Measurements from ENCODE around the gene LRIG2. TPM values are rescaled to one million over a fixed set of nuclear protein-coding genes. Genes with fewer than 3 reads are reported as not detected.

LRIG2 gene
- total and polyA plus RNA-seq, 2 donors (not counting 3 experiments of a cell fraction or from before 2014, with no cell fraction given), result 8.4 to 20.1 TPM

- peaks cover 6% of the 10 kb centered on the region for H3K79me2 ChIP-seq (ENCODE audit: control insufficient read depth, insufficient read depth, low read length)
These were observed 22.9 kb downstream of the LRIG2 start for GRCh38 chr1:113095790-113096455.

More at GRCh38 chr1:113095790-113096455, 22.9 kb downstream of the LRIG2 start:
- no peak overlapping the region for H3K27ac ChIP-seq (ENCODE audit: insufficient read depth, low read depth, low read length)
- H3K4me2 ChIP-seq (ENCODE audit: insufficient read depth, low read length), result no peak overlapping the region
- no peak for DNase-seq (ENCODE audit: low read depth, low spot score)
- POLR2A ChIA-PET, result interaction anchor here (0.6 kb wide), 1 partner anchor 39 kb away, joined by 3 read pairs; no protein-coding TSS in a partner anchor
- intact Hi-C loops (cut with micrococcal nuclease) (no loop called here), dilution Hi-C loops (cut with MboI; ENCODE audit: extremely low pct_ligation_motif_present, low sequenced_read_pairs) (no loop called here)
- H3K27me3 ChIP-seq (ENCODE audit: control insufficient read depth in 2 of 2, insufficient read depth in 2 of 2, low read length in 2 of 2), result no peaks in the 10 kb centered on the region
- no peak overlapping the region for H3K9ac ChIP-seq (replicated peaks; ENCODE audit: extremely low read depth, insufficient read depth, low read length)
- CTCF ChIA-PET, result interaction anchor here (0.9 to 2.9 kb wide), 2 partner anchors 23 to 381 kb away, joined by 3 to 10 read pairs; partner anchors contain the start of genes LRIG2 and PPM1J
- peaks cover 3% of the 10 kb centered on the region for H4K20me1 ChIP-seq (replicated peaks; ENCODE audit: control insufficient read depth, extremely low read depth, insufficient read depth, low read length)
- no TSS peak for BruUV-seq (replicated peaks)
- H3K9me3 ChIP-seq (replicated peaks; ENCODE audit: control insufficient read depth, insufficient read depth, low read length), result no peaks in the 10 kb centered on the region
- no peak overlapping the region for H2AFZ ChIP-seq (ENCODE audit: low read depth, low read length)
- H3K4me1 ChIP-seq (ENCODE audit: control insufficient read depth, extremely low read depth, insufficient read depth, low read length), result no peaks in the 10 kb centered on the region
- H3K4me3 ChIP-seq (replicated peaks in 1 of 3; ENCODE audit: insufficient read depth in 1 of 3, low read depth in 1 of 3, low read length in 3 of 3), result no peak overlapping the region
- FAIRE-seq, result no peak
- peaks cover 12 to 33% of the 10 kb centered on the region in 2 experiments for H3K36me3 ChIP-seq (ENCODE audit: control insufficient read depth in 2 of 2, extremely low read depth in 1 of 2, insufficient read depth in 2 of 2, low read length in 2 of 2)
- H3K9me1 ChIP-seq (replicated peaks; ENCODE audit: control insufficient read depth, extremely low read depth, insufficient read depth, low read length), result no peaks in the 10 kb centered on the region
- TF ChIP-seq FOS (IDR thresholded peaks at IDR 0.05; ENCODE audit: borderline replicate concordance, insufficient read depth, low read length) (no peak), CTCF (IDR thresholded peaks at IDR 0.05; ENCODE audit: extremely low read depth in 1 of 2, insufficient read depth in 1 of 2, low read depth in 1 of 2, low read length in 2 of 2) (no peak), EZH2 (IDR thresholded peaks at IDR 0.05; ENCODE audit: borderline replicate concordance, low read depth, low read length, severe bottlenecking) (no peak), MAX (IDR thresholded peaks at IDR 0.05; ENCODE audit: insufficient read depth, insufficient read length) (no peak), MYC (IDR thresholded peaks at IDR 0.05; ENCODE audit: low read depth, low read length) (no peak), POLR2AphosphoS5 (IDR thresholded peaks at IDR 0.05; ENCODE audit: insufficient read depth, low read depth, low read length) (no peak), GATA2 (IDR thresholded peaks at IDR 0.05; ENCODE audit: insufficient read depth, insufficient read length, low read depth, low read length) (no peak), POLR2A (IDR thresholded peaks at IDR 0.05; ENCODE audit: low read depth, low read length) (no peak), JUN (IDR thresholded peaks at IDR 0.05; ENCODE audit: borderline replicate concordance, insufficient read depth, insufficient read length, low read depth) (no peak)
